Upper lobe of left lung (tissue), 6 donors: ENCODE results near the gene TMEM95. TPM values are rescaled to one million over a fixed set of nuclear protein-coding genes. Genes with fewer than 3 reads are reported as not detected.
A peak's percentile ranks its signal among the peaks of the same experiment; 100 is the strongest.

Source experiments
- ATAC-seq, 2 donors: fragments of 200-7000 bp; cut with Tn5 transposase; one replicate each; pipeline ENCODE4 v1.9.1; 2022; ENCODE audit warnings: mild to moderate bottlenecking in 2 of 2, moderate library complexity in 2 of 2; ENCODE audit not compliant: low FRiP score in 2 of 2
- DNase-seq, 2 donors: peaks; one replicate each; pipeline ENCODE4 v3.0.0-alpha.2; 2019 to 2020
- H3K27ac ChIP-seq, 4 donors: fragments of 200-600 bp; sonication (generic); one replicate each; pipeline ENCODE4 v1.5.1; 2016 to 2019
- H3K27me3 ChIP-seq, 4 donors: fragments of 200-600 bp; sonication (generic); one replicate each; pipeline ENCODE4 v1.5.1; 2017 to 2019
- H3K36me3 ChIP-seq, 4 donors: fragments of 200-600 bp; sonication (generic); one replicate each; pipeline ENCODE4 v1.5.1; 2016 to 2019
- H3K4me1 ChIP-seq, 4 donors: fragments of 200-600 bp; sonication (generic); one replicate each; pipeline ENCODE4 v1.5.1; 2018 to 2019
- H3K4me3 ChIP-seq, 4 donors: fragments of 200-600 bp; sonication (generic); one replicate each; pipeline ENCODE4 v1.5.1; 2017 to 2019; ENCODE audit warnings: mild to moderate bottlenecking in 2 of 4, moderate library complexity in 1 of 4
- H3K9me3 ChIP-seq, 4 donors: fragments of 200-600 bp; sonication (generic); one replicate each; pipeline ENCODE4 v1.5.1; 2018 to 2019
- EP300 ChIP-seq, 4 donors: sonication (generic); formaldehyde crosslinking; IDR thresholded peaks; one replicate each; pipeline ENCODE4 v1.5.1; 2017; ENCODE audit warnings: antibody characterized with exemption in 4 of 4, control low read depth in 2 of 4
- POLR2A ChIP-seq, 4 donors: fragments of 450-650 bp; IDR thresholded peaks; one replicate each; pipeline ENCODE4 v1.5.1; 2016 to 2017; ENCODE audit warnings: antibody characterized with exemption in 4 of 4, mild to moderate bottlenecking in 2 of 4
- POLR2AphosphoS5 ChIP-seq, 2 donors: sonication (generic); formaldehyde crosslinking; IDR thresholded peaks; one replicate each; pipeline ENCODE4 v1.5.1; 2017; ENCODE audit warnings: antibody characterized with exemption in 2 of 2
- whole genome bisulfite sequencing, 2 donors: methylation state at CpG; one replicate each; pipeline ENCODE4 v1.1.5; 2017 to 2018; 5-methylcytosine and 5-hydroxymethylcytosine counted together
- total RNA-seq, 6 donors: library from RNA; depleted of rRNA in 4 of 6; stranded (reverse); fragments of >200 nt in 4 of 6; gene quantifications; one replicate each; pipeline versions ENCODE4 v1.1.0 to v1.2.1, GENCODE V29; 2016 to 2021
- TF ChIP-seq, protein P1 (sequence below), 6 experiments: fragments of 450-650 bp in 4 of 6; fragments of 200-600 bp in 2 of 6; sonication (generic) in 2 of 6; IDR thresholded peaks; one replicate each; pipeline ENCODE4 v1.5.1; 2016 to 2019; ENCODE audit warnings: antibody characterized with exemption in 6 of 6
- donor health status: DM: no; HTN: no; CAD: no; lungs with moderate emphysema.
- donor health status: DM: no; HTN: yes; CAD: no; lungs with severe emphysema.

TMEM95 gene
- total RNA-seq, 6 donors from 2014 or later, result 1.0 TPM; not detected in 5

DNA sequence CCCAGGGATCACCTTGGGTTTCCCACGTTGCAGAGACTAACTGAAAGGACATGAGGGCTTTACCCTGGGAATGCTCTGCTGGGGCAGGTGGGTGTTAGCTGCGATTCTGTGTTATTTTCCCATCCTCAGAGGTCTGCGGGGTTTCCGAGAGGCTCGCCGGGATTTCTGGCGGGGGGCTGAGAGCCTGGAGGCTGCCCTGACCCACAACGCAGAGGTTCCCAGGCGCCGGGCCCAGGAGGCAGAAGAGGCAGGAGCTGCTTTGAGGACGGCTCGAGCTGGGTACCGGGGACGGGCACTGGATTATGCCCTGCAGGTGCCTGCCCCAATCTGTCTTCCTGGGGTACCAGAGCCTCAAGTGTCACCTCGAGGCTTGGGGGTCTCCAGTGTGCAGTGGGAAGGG is 11.7 kb upstream of the TMEM95 start:
- TF ChIP-seq, protein P1, sequence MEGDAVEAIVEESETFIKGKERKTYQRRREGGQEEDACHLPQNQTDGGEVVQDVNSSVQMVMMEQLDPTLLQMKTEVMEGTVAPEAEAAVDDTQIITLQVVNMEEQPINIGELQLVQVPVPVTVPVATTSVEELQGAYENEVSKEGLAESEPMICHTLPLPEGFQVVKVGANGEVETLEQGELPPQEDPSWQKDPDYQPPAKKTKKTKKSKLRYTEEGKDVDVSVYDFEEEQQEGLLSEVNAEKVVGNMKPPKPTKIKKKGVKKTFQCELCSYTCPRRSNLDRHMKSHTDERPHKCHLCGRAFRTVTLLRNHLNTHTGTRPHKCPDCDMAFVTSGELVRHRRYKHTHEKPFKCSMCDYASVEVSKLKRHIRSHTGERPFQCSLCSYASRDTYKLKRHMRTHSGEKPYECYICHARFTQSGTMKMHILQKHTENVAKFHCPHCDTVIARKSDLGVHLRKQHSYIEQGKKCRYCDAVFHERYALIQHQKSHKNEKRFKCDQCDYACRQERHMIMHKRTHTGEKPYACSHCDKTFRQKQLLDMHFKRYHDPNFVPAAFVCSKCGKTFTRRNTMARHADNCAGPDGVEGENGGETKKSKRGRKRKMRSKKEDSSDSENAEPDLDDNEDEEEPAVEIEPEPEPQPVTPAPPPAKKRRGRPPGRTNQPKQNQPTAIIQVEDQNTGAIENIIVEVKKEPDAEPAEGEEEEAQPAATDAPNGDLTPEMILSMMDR (IDR thresholded peaks at IDR 0.05), result no peak
- TF ChIP-seq EP300 (IDR thresholded peaks at IDR 0.05) (no peak), POLR2A (IDR thresholded peaks at IDR 0.05) (no peak), POLR2AphosphoS5 (IDR thresholded peaks at IDR 0.05) (no peak)
- no peak overlapping the region for H3K4me3 ChIP-seq
- no peaks in the 10 kb centered on the region for H3K4me1 ChIP-seq
- 50 to 82% methylated on average over 3 to 15 of the region's 15 CpGs for WGBS, 2 donors
- ATAC-seq (no peak), DNase-seq (no peak)
- H3K36me3 ChIP-seq, result peaks cover 0 to 9% (median 0%) of the 10 kb centered on the region in 4 donors
- no peak overlapping the region for H3K27ac ChIP-seq
- no peaks in the 10 kb centered on the region for H3K9me3 ChIP-seq
- H3K27me3 ChIP-seq, result no peaks in the 10 kb centered on the region

DNA sequence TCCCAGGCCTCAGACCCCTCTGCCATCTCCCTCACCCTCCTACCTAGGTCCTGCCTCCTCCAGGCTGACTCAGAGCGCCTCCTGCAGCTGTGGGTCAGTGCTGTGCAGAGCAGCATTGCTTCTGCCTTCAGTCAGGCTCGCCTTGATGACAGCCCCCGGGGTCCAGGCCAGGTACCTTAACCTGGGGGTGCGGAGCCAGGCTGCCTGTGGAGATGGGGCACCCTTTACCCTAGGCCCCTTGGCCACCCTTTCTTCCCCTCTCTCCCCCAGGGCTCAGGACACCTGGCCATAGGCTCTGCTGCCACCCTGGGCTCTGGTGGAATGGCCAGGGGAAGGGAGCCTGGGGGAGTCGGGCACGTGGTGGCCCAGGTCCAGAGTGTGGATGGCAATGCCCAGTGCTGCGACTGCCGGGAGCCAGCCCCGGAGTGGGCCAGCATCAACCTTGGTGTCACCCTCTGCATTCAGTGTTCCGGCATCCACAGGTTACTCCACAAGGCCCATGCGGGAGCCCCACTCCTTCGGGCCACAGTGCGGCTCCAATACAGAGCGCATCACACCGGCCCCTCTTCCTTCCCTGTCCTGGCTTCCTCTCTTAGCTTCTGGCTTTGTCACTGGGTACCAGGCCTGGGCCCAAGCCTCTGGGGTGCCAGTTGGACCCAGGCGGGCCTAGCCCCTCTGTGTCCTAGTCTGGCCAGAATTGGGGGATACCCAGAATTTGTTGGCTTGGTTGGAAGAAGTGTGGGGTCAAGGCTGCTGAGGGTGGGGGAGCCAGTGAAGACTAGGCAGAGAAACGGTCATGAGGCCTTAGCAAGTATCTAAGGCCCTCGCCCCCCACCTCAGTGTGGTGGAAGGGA is 8.0 kb upstream of the TMEM95 start:
- Histone ChIP-seq H3K36me3 (peaks cover 0 to 9% (median 0%) of the 10 kb centered on the region in 4 donors), H3K27me3 (no peaks in the 10 kb centered on the region), H3K4me3 (no peak overlapping the region), H3K27ac (no peak overlapping the region), H3K9me3 (no peaks in the 10 kb centered on the region), H3K4me1 (peaks cover 18 to 25% (median 23%) of the 10 kb centered on the region in 4 donors)
- TF ChIP-seq POLR2A (IDR thresholded peaks at IDR 0.05) (no peak), POLR2AphosphoS5 (IDR thresholded peaks at IDR 0.05) (no peak), EP300 (IDR thresholded peaks at IDR 0.05) (no peak)
- TF ChIP-seq, protein P1 (IDR thresholded peaks at IDR 0.05), result no peak
- peak in 1 of 2 donors; percentile 72 for DNase-seq
- ATAC-seq, result no peak
- 78 to 83% methylated on average over 18 of the region's 18 CpGs for WGBS, 2 donors

DNA sequence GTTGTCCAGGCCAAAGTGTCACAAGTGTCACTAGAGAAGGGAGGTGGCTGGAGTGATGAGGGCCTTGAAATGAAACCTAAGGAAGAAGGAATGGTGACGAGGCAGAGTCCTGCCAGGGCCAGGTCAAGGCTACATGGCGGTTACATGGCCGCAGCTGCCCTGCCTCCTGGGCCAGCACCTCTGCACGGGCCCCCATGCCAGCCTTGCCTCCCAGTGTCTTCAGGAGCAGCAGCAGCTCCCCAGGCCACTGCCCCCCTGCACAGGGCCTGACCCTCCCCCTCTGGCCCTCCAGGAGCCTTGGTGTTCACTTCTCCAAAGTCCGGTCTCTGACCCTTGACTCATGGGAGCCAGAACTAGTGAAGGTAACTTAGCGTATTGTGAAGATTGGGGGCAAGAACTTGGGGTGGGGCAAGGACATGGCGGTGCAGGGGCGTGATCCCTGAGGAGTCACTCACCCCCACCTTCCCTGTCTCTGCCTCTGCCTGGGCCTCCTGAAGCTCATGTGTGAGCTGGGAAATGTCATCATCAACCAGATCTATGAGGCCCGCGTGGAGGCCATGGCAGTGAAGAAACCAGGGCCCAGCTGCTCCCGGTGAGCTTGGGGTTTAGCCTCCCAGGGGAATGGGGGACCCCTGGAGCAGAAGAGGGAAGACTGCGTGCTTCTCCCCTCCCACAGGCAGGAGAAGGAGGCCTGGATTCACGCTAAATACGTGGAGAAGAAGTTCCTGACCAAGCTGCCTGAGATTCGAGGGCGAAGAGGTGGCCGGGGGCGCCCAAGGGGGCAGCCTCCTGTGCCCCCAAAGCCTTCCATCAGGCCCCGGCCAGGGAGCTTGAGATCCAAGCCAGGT is 7.1 kb upstream of the TMEM95 start:
- Histone ChIP-seq H3K4me1 (peaks cover 24 to 31% (median 29%) of the 10 kb centered on the region in 4 donors), H3K4me3 (no peak overlapping the region), H3K27ac (no peak overlapping the region), H3K36me3 (peaks cover 0 to 9% (median 0%) of the 10 kb centered on the region in 4 donors), H3K27me3 (no peaks in the 10 kb centered on the region), H3K9me3 (no peaks in the 10 kb centered on the region)
- DNase-seq, result peak in 1 of 2 donors; percentile 64
- TF ChIP-seq, protein P1 (IDR thresholded peaks at IDR 0.05), result no peak
- no peak for TF ChIP-seq POLR2A (IDR thresholded peaks at IDR 0.05)
- TF ChIP-seq POLR2AphosphoS5 (IDR thresholded peaks at IDR 0.05), result no peak
- TF ChIP-seq EP300 (IDR thresholded peaks at IDR 0.05), result no peak
- no peak for ATAC-seq
- 63 to 73% methylated on average over 10 to 19 of the region's 19 CpGs for WGBS, 2 donors

DNA sequence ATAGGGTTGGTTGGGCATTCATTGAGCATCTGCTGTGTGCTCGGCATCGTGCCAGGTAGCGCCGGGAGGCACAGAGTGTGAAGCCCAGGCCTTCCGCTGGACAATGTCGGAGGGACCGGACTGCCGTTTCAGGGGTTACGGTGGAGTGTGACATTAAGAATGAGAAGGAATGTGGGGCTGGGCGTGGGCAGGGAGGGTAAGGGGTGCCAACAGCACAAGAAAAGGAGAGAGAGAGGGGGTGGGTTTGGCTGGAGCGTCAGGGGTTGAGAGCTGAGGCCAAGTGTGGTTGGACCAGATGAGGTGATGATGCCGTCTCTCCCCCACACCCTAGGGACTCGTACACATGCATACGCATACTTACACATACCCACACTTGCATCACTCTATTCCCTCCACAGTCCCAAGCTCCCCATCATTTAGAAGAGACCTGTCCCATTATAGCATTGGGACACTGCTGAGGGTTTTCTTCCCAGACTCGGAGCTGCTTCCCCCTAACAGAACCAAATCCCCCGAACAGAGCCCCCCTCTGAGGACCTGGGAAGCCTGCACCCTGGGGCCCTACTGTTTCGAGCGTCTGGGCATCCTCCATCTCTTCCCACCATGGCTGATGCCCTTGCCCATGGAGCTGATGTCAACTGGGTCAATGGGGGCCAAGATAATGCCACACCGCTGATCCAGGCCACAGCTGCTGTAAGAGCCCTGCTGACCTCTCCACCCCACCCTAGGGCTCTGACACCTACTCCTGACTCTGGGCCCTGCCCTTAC is 6.3 kb upstream of the TMEM95 start:
- H3K4me1 ChIP-seq, result peaks cover 32 to 39% (median 36%) of the 10 kb centered on the region in 4 donors
- no peaks in the 10 kb centered on the region for H3K9me3 ChIP-seq
- WGBS, 2 donors, result 73 to 75% methylated on average over 19 of the region's 19 CpGs
- ATAC-seq (no peak), DNase-seq (no peak)
- TF ChIP-seq, protein P1 (IDR thresholded peaks at IDR 0.05), result no peak
- no peak for TF ChIP-seq POLR2A (IDR thresholded peaks at IDR 0.05)
- TF ChIP-seq POLR2AphosphoS5 (IDR thresholded peaks at IDR 0.05), result no peak
- no peak for TF ChIP-seq EP300 (IDR thresholded peaks at IDR 0.05)
- H3K36me3 ChIP-seq, result peaks cover 0 to 3% (median 0%) of the 10 kb centered on the region in 4 donors
- H3K4me3 ChIP-seq, result no peak overlapping the region
- H3K27ac ChIP-seq, result no peak overlapping the region
- no peaks in the 10 kb centered on the region for H3K27me3 ChIP-seq
